GDM1 (cell line): ENCODE data around the gene CKAP2L.

Source experiments
- DNase-seq: peaks from one replicate; lab custom pipeline; 2025; lab: John Stamatoyannopoulos, UW

The CKAP2L gene

DNA sequence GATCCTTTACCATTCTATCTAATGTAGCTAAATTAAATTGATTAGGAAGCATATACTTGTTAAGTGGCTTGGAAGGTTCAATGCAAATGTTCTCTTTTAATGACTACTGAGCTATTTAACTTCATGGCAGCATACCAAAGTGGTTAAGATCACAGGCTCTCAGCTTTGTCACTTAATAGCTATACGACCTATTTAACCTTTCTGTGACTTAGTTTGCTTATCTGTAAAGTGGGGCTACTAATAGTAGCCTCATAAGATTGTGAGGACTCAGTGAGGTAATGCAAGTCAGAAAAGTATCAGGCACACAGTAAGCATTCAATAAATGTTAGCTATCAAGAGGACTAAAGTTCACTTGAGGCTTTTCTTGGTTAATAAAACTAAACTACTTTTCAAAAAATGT, 4.3 kb downstream of the CKAP2L start:
- no peak for DNase-seq

- DNase-seq: no peak
Observed at GRCh38 chr2:112758711-112759110, 5.7 kb downstream of the CKAP2L start.

- DNase-seq: no peak
Observed at GRCh38 chr2:112757265-112757664, 7.1 kb downstream of the CKAP2L start.

GRCh38 chr2:112756207-112756606, 8.2 kb downstream of the CKAP2L start:
- no peak for DNase-seq

DNA sequence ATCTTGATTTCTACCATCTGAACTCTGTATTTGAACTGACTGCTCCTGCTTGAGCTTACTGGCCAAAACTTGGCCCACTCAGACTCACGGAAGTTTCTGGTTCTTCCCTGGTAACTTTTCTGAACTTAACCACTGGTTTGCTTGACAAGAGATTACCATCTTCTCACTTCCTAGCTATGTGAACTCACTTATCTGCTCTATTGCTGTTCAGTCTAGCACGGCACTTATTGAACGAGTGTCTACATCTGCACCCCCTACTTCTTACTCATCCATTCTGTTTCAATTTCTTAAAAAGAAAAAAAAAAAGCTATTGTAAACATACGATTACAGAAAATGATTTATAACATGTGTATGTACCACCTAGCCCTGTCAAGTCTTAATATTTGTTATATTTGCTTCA, 9.0 kb downstream of the CKAP2L start:
- no peak for DNase-seq

- DNase-seq: peak; percentile 32
Observed at GRCh38 chr2:112754564-112754963, 9.8 kb downstream of the CKAP2L start.

- no peak for DNase-seq
Observed at GRCh38 chr2:112752667-112753066, 11.7 kb downstream of the CKAP2L start.

DNA sequence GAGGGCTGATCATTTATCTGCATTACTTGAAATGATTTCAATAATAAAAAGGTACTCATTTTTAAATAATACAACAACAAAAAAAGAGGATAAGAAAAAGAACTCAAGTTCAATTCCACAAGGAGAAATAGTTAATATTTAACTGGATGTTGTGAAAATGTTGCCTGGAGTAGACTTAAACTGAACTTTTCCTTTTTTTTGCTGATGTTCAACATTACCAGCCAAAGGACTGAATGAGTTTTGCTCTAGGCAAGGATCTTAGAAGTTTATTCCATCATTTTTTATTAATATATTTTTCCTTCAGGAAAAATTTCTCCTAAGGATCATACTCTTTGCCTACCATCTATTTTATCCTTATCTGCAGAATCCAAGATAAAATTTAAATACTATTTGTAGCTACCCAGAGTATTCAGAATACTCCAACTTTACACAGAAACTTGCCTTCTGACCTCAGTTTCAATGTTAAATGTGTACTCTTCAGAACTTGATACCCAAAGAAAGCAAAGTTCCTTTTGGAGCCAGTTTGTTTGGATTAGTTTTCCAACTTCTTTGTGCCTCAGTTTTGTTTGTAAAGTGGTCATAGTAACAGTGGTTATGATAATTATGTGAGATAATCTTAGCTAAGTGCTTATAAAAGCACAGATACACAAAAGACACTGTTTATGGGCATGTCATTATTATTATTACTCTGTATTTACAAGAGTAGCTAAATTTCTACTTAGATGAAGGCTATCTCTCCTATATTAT, 12.8 kb downstream of the CKAP2L start:
- DNase-seq: no peak

DNA sequence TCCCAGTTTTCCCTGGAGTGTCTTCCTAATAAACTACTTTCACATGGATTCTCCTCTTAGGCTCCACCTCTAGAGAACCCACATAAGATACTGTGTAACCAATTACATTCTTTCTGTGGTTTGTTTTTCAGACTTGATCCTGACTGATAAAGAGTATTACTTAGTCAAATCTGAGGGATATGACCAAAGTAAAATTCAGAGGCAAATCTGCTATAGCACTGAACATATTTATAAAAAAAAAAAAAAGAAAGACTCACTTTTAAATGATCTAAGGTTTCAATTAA, 13.9 kb downstream of the CKAP2L start:
- no peak for DNase-seq

- DNase-seq: peak; percentile 72
Observed at GRCh38 chr2:112749755-112750559, 14.5 kb downstream of the CKAP2L start.

DNA sequence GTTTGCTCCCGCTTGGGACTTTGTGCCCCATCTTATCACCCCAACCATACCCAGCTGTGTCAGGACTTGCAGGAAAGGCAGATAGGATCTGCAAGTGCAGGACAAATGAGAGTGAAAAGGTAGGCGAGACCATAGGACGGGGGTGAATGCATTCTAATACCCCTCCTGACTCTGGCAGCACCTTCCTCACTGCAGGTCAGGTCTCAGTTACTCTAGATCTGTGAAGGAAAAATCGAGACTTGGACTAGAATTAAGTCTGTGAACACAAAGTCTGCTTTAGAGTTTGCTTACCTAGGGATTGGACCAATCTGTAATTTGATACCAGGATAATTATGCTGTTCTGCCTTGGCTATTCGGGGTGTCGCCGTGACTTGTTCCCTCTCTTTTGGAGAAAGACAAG, 23.9 kb downstream of the CKAP2L start:
- DNase-seq: no peak

GRCh38 chr2:112737542-112738232, 26.7 kb downstream of the CKAP2L start:
- DNase-seq: no peak

DNA sequence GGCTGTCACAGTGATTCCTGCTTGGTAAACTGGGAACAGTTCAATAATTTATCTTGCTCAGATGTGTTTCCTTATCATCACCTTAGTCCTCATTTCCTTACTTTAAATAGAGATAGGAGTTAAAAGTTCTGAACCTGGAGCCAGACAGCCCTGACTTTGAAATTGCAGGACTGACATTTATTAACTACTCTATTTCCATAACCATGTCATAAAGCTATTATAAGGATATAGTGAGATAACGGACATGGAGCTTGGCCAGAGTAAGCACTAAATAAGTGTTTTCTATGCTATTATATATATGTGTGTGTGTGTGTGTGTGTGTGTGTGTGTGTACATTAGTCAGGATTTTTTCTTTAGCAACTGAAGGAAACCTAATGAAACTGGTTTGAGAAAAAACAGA, 30.5 kb downstream of the CKAP2L start:
- DNase-seq: no peak

- no peak for DNase-seq
Observed at GRCh38 chr2:112733456-112733855, 31.0 kb downstream of the CKAP2L start.

GRCh38 chr2:112731479-112731878, 32.9 kb downstream of the CKAP2L start:
- no peak for DNase-seq

DNA sequence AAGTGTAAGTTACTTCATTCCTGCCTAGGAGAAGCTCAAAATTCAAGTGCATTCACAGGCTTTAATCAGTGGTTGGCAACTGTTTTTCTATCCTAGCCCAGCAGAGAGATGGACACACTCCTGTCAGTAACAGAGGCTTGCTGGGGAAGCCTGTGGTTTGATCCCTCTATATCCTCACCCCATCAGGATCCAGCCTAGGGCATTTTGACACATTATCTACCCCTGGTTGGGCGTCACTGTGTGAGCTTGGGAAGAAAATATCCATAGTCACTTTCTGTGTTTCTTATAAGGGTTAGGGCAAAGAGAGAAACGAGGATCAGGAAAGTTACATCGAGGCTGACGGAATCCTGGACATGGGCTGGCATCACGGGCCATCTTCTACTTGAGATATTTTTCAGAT, 33.6 kb downstream of the CKAP2L start:
- DNase-seq: no peak

- no peak for DNase-seq
Observed at GRCh38 chr2:112730216-112730615, 34.2 kb downstream of the CKAP2L start.

- no peak for DNase-seq
Observed at GRCh38 chr2:112728378-112729175, 35.8 kb downstream of the CKAP2L start.

DNA sequence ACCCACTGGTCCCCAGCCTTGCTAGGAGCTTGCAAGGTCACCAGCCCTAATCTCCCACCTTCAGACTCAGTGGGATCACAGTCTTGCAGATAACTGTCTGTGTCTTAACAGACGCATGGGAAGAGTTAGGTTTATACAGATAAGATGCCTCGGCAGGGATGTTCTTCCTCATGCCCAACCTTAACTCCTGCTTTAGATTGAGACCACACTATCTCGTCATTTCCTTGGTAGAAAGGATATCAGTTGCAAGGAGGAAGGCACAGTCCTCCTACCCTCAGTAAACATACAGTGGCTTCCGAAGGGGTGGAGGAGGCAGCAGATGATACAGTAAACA, 36.4 kb downstream of the CKAP2L start:
- DNase-seq: no peak

DNA sequence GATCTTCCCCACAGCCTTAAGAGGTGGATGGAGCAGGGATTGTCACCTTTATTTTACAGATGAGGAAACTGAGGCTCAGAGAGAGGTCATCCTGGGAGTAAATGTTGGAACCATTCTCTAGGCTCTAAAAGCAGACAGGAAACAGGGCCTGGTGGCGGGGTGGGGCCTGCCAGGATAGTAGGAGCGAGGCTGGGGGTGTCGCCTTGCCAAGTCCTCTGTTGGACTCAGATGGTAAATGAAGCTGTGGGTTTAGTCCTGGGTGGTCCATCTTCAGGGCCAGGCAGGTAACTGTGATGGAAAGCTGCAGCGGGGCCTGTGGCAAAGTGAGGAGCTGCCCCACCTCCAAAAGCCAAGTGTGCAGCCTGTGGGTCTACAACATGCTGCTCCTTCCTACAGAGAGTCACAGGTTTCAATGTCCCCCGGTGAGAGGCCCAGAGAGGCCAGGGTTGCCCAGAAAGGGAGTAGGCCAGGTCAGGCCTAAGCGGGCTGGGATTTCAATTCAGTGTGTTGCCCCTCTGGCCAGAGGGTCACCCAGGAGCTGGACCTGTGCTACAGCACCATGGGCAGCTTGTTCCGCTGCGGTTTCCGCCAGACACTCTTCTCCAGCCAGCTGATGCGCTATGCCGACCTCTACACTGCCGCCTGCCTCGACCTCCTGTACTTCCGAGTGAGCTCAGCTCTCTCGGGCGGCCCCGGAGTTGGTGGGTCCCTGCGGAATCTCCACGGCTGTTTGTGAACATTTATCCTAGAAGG, 37.0 kb downstream of the CKAP2L start:
- DNase-seq: no peak

- DNase-seq: peak; percentile 92
Observed at GRCh38 chr2:112726487-112727190, 37.8 kb downstream of the CKAP2L start.
